ENCODE data around the gene MB21D2.

GRCh38 chr3:192750201-192750600 lies 167.5 kb downstream of the MB21D2 start:
- TF ChIP-seq CTCF (IDR thresholded peaks at IDR 0.05; ENCODE audit: control extremely low read depth in 1 of 3, insufficient read depth in 1 of 3, low read depth in 1 of 3, low read length in 3 of 3) (no peak), YY1 (IDR thresholded peaks at IDR 0.05; ENCODE audit: low read depth, low read length) (no peak), RXRA (IDR thresholded peaks at IDR 0.05; ENCODE audit: insufficient read depth, low read depth, low read length) (no peak), RBBP5 (IDR thresholded peaks at IDR 0.05; ENCODE audit: borderline replicate concordance, low read depth, low read length) (no peak)

Data from H1 (cell line).